IMR-90 (cell line): ENCODE measurements around the gene BSND.

Experiments used
- FOS ChIP-seq: fragments of 150-350 bp; IDR thresholded peaks from 2 replicates; pipeline ENCODE4 v1.6.1; 2016; ENCODE audit warnings: low read depth, low read length
- TF ChIP-seq, protein P1 (sequence below): conservative IDR thresholded peaks from 2 replicates; pipeline ENCODE4 v1.5.1; 2012; ENCODE audit warnings: mild to moderate bottlenecking, low read depth, low read length, improper control_type of control experiment

- TF ChIP-seq, protein P1, sequence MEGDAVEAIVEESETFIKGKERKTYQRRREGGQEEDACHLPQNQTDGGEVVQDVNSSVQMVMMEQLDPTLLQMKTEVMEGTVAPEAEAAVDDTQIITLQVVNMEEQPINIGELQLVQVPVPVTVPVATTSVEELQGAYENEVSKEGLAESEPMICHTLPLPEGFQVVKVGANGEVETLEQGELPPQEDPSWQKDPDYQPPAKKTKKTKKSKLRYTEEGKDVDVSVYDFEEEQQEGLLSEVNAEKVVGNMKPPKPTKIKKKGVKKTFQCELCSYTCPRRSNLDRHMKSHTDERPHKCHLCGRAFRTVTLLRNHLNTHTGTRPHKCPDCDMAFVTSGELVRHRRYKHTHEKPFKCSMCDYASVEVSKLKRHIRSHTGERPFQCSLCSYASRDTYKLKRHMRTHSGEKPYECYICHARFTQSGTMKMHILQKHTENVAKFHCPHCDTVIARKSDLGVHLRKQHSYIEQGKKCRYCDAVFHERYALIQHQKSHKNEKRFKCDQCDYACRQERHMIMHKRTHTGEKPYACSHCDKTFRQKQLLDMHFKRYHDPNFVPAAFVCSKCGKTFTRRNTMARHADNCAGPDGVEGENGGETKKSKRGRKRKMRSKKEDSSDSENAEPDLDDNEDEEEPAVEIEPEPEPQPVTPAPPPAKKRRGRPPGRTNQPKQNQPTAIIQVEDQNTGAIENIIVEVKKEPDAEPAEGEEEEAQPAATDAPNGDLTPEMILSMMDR, result no peak
- TF ChIP-seq FOS, result no peak
Observed at GRCh38 chr1:55049271-55049913, 50.7 kb downstream of the BSND start.
